Measurements from ENCODE around the gene HOXD10.

Gene HOXD10

GRCh38 chr2:176127774-176128072, 11.1 kb downstream of the HOXD10 start:
- no peak for TF ChIP-seq CTCF (conservative IDR thresholded peaks at IDR 0.05; ENCODE audit: low read depth, low read length)
- no peak for DNase-seq (ENCODE audit: low read depth)
- no peak overlapping the region for H3K4me3 ChIP-seq (ENCODE audit: low read depth, low read length)

GRCh38 chr2:176128172-176128981, 11.8 kb downstream of the HOXD10 start:
- H3K4me3 ChIP-seq (ENCODE audit: low read depth, low read length), result no peak overlapping the region
- TF ChIP-seq CTCF (conservative IDR thresholded peaks at IDR 0.05; ENCODE audit: low read depth, low read length), result no peak
- DNase-seq (ENCODE audit: low read depth), result no peak

- no peak for DNase-seq (ENCODE audit: low read depth)
- no peak for TF ChIP-seq CTCF (conservative IDR thresholded peaks at IDR 0.05; ENCODE audit: low read depth, low read length)
- no peak within 1 kb of the TSS for H3K4me3 ChIP-seq (ENCODE audit: low read depth, low read length)
Measured at GRCh38 chr2:176128982-176129796, 12.6 kb downstream of the HOXD10 start, which contains the start of gene HOXD8. Gene HOXD8 (plus strand): TSS chr2:176129705. CDS start chr2:176130367, 662 bp downstream.

- H3K4me3 ChIP-seq (ENCODE audit: low read depth, low read length), result no peak overlapping the region
- DNase-seq (ENCODE audit: low read depth), result no peak
- no peak for TF ChIP-seq CTCF (conservative IDR thresholded peaks at IDR 0.05; ENCODE audit: low read depth, low read length)
Measured at GRCh38 chr2:176129813-176130146, 13.2 kb downstream of the HOXD10 start.

- no peak for DNase-seq (ENCODE audit: low read depth)
- no peak for TF ChIP-seq CTCF (conservative IDR thresholded peaks at IDR 0.05; ENCODE audit: low read depth, low read length)
- no peak overlapping the region for H3K4me3 ChIP-seq (ENCODE audit: low read depth, low read length)
Measured at GRCh38 chr2:176130147-176130956, 13.8 kb downstream of the HOXD10 start.

- H3K4me3 ChIP-seq (ENCODE audit: low read depth, low read length), result no peak overlapping the region
- DNase-seq (ENCODE audit: low read depth), result no peak
- no peak for TF ChIP-seq CTCF (conservative IDR thresholded peaks at IDR 0.05; ENCODE audit: low read depth, low read length)
Measured at GRCh38 chr2:176130957-176131847, 14.6 kb downstream of the HOXD10 start.
